Stimulated activated CD4-positive, alpha-beta T cell treated with anti-CD3 and anti-CD28 coated beads, TNF-alpha, amount 100 ng/mL, for 1 hour (primary cell): ENCODE data around the gene CFC1B.
"Not testable (repeated sequence)": the region's sequence is repeated elsewhere in the genome, so short reads cannot be mapped to it uniquely, and the experiment has no call there.

Experiments used
- DNase-seq, 3 donors: peaks; one replicate each; pipeline ENCODE4 v3.0.0-alpha.2; 2020; ENCODE audit warnings: low read depth in 3 of 3, low spot score in 1 of 3

Gene CFC1B

GRCh38 chr2:130556441-130556840 lies 35.4 kb downstream of the CFC1B start:
- not testable (repeated sequence) for DNase-seq

- not testable (repeated sequence) for DNase-seq
Measured at GRCh38 chr2:130566165-130566564, 45.1 kb downstream of the CFC1B start.

DNA sequence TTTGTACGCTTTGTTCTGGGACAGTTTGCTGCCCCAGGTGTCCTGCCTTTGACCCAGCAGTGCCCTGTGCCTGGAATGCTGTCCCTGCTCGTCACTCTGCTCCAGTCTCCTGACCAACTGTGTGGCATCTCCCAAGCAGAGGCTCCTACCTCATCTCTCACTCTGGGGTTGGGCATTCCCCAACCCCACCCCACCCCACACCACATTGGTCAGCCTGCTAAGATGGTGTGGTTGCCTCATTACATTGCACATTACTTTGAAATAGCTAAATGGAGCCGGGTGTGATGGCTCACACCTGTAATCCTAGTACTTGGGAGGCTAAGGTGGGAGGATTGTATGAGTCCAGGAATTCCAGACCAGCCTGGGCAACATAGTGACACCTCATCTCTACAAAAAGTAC lies 50.9 kb downstream of the CFC1B start:
- not testable (repeated sequence) for DNase-seq

GRCh38 chr2:130574230-130574629 lies 53.2 kb downstream of the CFC1B start:
- not testable (repeated sequence) for DNase-seq

- DNase-seq: not testable (repeated sequence)
Measured at GRCh38 chr2:130576209-130576784, 55.3 kb downstream of the CFC1B start.

DNA sequence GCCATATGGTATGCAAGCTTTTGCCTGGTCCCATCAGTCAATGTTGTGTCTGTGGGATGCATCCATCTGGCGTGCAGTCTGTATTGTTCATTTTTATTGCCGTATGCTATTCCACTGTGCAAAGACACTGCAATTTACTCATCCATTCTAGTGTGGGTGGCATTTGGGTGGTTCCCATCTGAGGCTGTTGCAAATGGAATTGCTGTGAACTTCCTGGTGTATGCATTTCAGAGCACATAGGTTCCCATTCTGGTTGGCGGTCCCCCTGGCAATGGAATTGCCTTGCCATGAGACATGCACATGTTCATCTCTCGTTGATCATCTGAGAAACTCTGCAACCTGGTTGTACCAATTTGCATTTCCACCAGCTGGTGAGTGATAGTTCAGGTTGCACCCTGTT lies 56.5 kb downstream of the CFC1B start:
- not testable (repeated sequence) for DNase-seq
